MCF 10A (cell line): ENCODE data around the gene RELL2. TPM values are rescaled to one million over a fixed set of nuclear protein-coding genes. Genes with fewer than 3 reads are reported as not detected.

Source experiments
- BruUV-seq: library from RNA; stranded (reverse); fragments of 400-500 nt; replicated peaks from 2 replicates; lab custom pipeline; 2021; lab: Mats Ljungman, UMichigan
- CTCF ChIA-PET: fragments of 300-600 bp; sonication (Branson Sonifier 250); formaldehyde crosslinking; extraction: SDS; loops from one replicate; lab custom pipeline; 2021; ENCODE audit warnings: antibody characterized with exemption, inconsistent platforms; lab: Yijun Ruan, JAX
- POLR2A ChIA-PET: fragments of 300-600, 350-650 bp; sonication (Branson Sonifier 250); formaldehyde crosslinking; extraction: SDS; loops from one replicate; lab custom pipeline; 2020; ENCODE audit warnings: antibody characterized with exemption, inconsistent platforms; lab: Yijun Ruan, JAX
- DNase-seq: peaks from one replicate; pipeline ENCODE4 v3.0.0-alpha.2; 2018; ENCODE audit not compliant: unreplicated experiment
- H3K27ac Mint-ChIP-seq: one replicate; pipeline ENCODE4 v1.8.0; 2022; ENCODE audit warnings: mild to moderate bottlenecking, low read depth, mixed read lengths; ENCODE audit not compliant: unreplicated experiment
- H3K27me3 Mint-ChIP-seq: one replicate; pipeline ENCODE4 v1.8.0; 2022; ENCODE audit warnings: mixed read lengths; ENCODE audit not compliant: insufficient read depth, unreplicated experiment
- H3K36me3 Mint-ChIP-seq: one replicate; pipeline ENCODE4 v1.8.0; 2022; ENCODE audit warnings: mild to moderate bottlenecking, moderate library complexity, mixed read lengths; ENCODE audit not compliant: insufficient read depth, unreplicated experiment
- H3K4me1 Mint-ChIP-seq: one replicate; pipeline ENCODE4 v1.8.0; 2022; ENCODE audit warnings: mixed read lengths; ENCODE audit not compliant: insufficient read depth, unreplicated experiment
- H3K4me3 Mint-ChIP-seq: one replicate; pipeline ENCODE4 v1.8.0; 2022; ENCODE audit warnings: mild to moderate bottlenecking, moderate library complexity, mixed read lengths; ENCODE audit not compliant: unreplicated experiment
- H3K9me3 Mint-ChIP-seq: one replicate; pipeline ENCODE4 v1.8.0; 2022; ENCODE audit warnings: mixed read lengths; ENCODE audit not compliant: unreplicated experiment
- CTCF ChIP-seq: fragments of 200-600 bp; IDR thresholded peaks from one replicate; pipeline ENCODE4 v1.8.0; 2022; ENCODE audit warnings: antibody characterized with exemption, mild to moderate bottlenecking; ENCODE audit not compliant: unreplicated experiment
- intact Hi-C: fragments of 100-400 bp; cut with micrococcal nuclease; formaldehyde crosslinking; loops from 2 replicates; pipeline ENCODE4 v1.14.1; 2022
- total RNA-seq: library from RNA; stranded (reverse); gene quantifications from 2 replicates; pipeline ENCODE4 v1.2.3, GENCODE V29; 2022

Gene RELL2
- total RNA-seq, 1 experiment from 2014 or later: 12.5 TPM

- ChIA-PET CTCF (interaction anchor here (0.5 to 17.3 kb wide), 10 partner anchors 10 to 1281 kb away, joined by 3 to 465 read pairs (median 3); no protein-coding TSS in a partner anchor), POLR2A (interaction anchor here (0.8 to 15.9 kb wide), 15 partner anchors 15 to 492 kb away, joined by 3 to 385 read pairs (median 6); partner anchors contain the start of genes FCHSD1, HDAC3, PCDHGC3 and RELL2)
- DNase-seq: peak; percentile 57
- TSS peak; percentile 40 for BruUV-seq
- H3K4me3 Mint-ChIP-seq: peak overlapping the region; percentile 96
- peaks cover 31% of the 10 kb centered on the region for H3K4me1 Mint-ChIP-seq
- no peaks in the 10 kb centered on the region for H3K27me3 Mint-ChIP-seq
- intact Hi-C loops: loop anchor here (2.0 kb wide), 1 partner anchor 19 kb away; the partner anchor contains the start of genes HDAC3 and RELL2
- TF ChIP-seq CTCF: no peak
- H3K27ac Mint-ChIP-seq: peak overlapping the region; percentile 99
- H3K36me3 Mint-ChIP-seq: peaks cover 58% of the 10 kb centered on the region
- no peaks in the 10 kb centered on the region for H3K9me3 Mint-ChIP-seq
These were observed 19.1 kb upstream of the RELL2 start for GRCh38 chr5:141617682-141618029.

- ChIA-PET POLR2A (interaction anchor here (0.7 to 15.9 kb wide), 26 partner anchors 15 to 491 kb away, joined by 3 to 385 read pairs (median 6); partner anchors contain the start of genes DELE1, FCHSD1, HDAC3 and PCDHB14), CTCF (interaction anchor here (0.5 to 17.3 kb wide), 33 partner anchors 10 to 1402 kb away, joined by 3 to 465 read pairs (median 4); partner anchors contain the start of genes HDAC3, NDFIP1, PCDH1 and PCDHB14)
- H3K27ac Mint-ChIP-seq: peak overlapping the region; percentile 99
- no TSS peak for BruUV-seq
- intact Hi-C loops: loop anchor here (2.0 kb wide), 1 partner anchor 19 kb away; the partner anchor contains the start of genes HDAC3 and RELL2
- H3K9me3 Mint-ChIP-seq: no peaks in the 10 kb centered on the region
- no peaks in the 10 kb centered on the region for H3K27me3 Mint-ChIP-seq
- H3K4me1 Mint-ChIP-seq: peaks cover 25% of the 10 kb centered on the region
- peak; percentile 82 for DNase-seq
- H3K36me3 Mint-ChIP-seq: peaks cover 58% of the 10 kb centered on the region
- H3K4me3 Mint-ChIP-seq: peak overlapping the region; percentile 96
- no peak for TF ChIP-seq CTCF
These were observed 18.6 kb upstream of the RELL2 start for GRCh38 chr5:141618030-141618803.

GRCh38 chr5:141618804-141619554 lies 17.8 kb upstream of the RELL2 start, which contains the start of gene DIAPH1:
DIAPH1 (minus strand) TSS chr5:141619000; CDS start chr5:141618914, 86 bp downstream.
- H3K27me3 Mint-ChIP-seq: no peaks in the 10 kb centered on the region
- H3K9me3 Mint-ChIP-seq: no peaks in the 10 kb centered on the region
- POLR2A ChIA-PET: interaction anchor here (0.6 to 15.9 kb wide), 26 partner anchors 14 to 490 kb away, joined by 3 to 385 read pairs (median 4); partner anchors contain the start of genes DELE1, FCHSD1, HDAC3 and PCDHB14
- H3K4me3 Mint-ChIP-seq: peak within 1 kb of the TSS; percentile 96
- H3K36me3 Mint-ChIP-seq: peaks cover 60% of the 10 kb centered on the region
- peak; percentile 99 for TF ChIP-seq CTCF
- CTCF ChIA-PET: interaction anchor here (0.5 to 17.3 kb wide), 37 partner anchors 10 to 1403 kb away, joined by 3 to 465 read pairs (median 4); partner anchors contain the start of genes HDAC3, NDFIP1, PCDH1 and PCDHB14
- peaks cover 21% of the 10 kb centered on the region for H3K4me1 Mint-ChIP-seq
- H3K27ac Mint-ChIP-seq: peak within 1 kb of the TSS; percentile 99
- no TSS peak for BruUV-seq
- peak; percentile 99 for DNase-seq
- intact Hi-C loops: loop anchor here (1.0 to 2.0 kb wide), 3 partner anchors 15 to 27 kb away; partner anchors contain the start of genes HDAC3 and RELL2
